ENCODE data around the gene ABCC12.

DNA sequence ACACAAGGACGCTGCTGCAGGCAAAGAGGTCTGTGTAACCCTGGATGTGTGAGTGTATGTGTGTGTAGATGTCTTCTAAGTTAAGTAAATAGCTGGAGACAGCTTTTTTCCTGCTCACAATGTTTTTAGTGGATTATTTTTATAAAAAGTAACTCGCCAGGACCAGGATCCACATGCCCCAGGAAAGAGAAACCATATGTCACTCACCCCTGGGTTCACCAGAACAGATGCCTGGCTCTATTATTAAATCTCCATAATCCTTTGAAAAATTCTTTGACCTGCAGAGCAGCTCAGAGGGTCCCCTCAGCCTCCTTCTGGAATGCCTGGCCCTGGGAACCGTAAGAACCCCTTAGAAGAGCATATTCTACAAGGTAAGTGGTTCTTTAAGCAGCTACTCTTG, 18.0 kb downstream of the ABCC12 start:
- no peak for TF ChIP-seq RCOR1 (IDR thresholded peaks at IDR 0.05; ENCODE audit: low read depth, low read length)
- TF ChIP-seq POLR2A (IDR thresholded peaks at IDR 0.05; ENCODE audit: low read length), result no peak
- no peak for TF ChIP-seq CTCF (IDR thresholded peaks at IDR 0.05)
- no peak for TF ChIP-seq NR3C1 (IDR thresholded peaks at IDR 0.05)
- no peak for TF ChIP-seq SREBF2 (IDR thresholded peaks at IDR 0.05)
- TF ChIP-seq CBX2 (IDR thresholded peaks at IDR 0.05; ENCODE audit: borderline replicate concordance, low read depth), result no peak
- TF ChIP-seq E2F6 (IDR thresholded peaks at IDR 0.05; ENCODE audit: borderline replicate concordance, low read depth), result no peak
- no peak for TF ChIP-seq MAFK (IDR thresholded peaks at IDR 0.05; ENCODE audit: partially characterized antibody)

All from A549 (cell line).